Erythroblast (primary cell): ENCODE results near the gene C7.

Experiments used
- GATA1 ChIP-seq: IDR thresholded peaks from 2 replicates; pipeline ENCODE4 v1.6.1; 2011; ENCODE audit warnings: low read depth, mild to moderate bottlenecking, control low read depth, low read length, moderate library complexity
- POLR2A ChIP-seq: IDR thresholded peaks from 2 replicates; pipeline ENCODE4 v1.6.1; 2011; ENCODE audit warnings: mild to moderate bottlenecking, low read length

DNA sequence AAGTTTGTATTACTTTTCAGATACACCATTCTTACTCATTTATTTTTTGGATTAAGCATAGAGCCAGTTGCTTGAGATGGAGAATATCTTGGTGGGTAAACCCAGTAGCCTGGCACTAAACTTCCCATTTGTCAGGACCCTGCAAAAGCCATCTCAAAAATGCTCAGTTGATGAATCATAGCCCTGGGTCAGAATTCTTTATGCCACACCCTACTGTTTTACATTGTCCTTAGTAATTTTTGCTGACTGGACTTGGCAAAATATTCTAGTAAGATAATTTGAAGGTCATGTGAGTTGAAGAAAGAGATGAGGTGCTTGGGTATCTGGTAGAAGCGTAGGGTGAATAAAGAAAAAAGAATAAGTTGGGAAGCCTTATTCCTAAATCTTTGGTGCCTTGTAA, 50.7 kb downstream of the C7 start:
- TF ChIP-seq POLR2A (no peak), GATA1 (no peak)
